CD4-positive, alpha-beta T cell treated with Interleukin-17A for 1 hour (primary cell): ENCODE results near the gene SAMSN1.

Experiments used
- DNase-seq: peaks from one replicate; pipeline ENCODE4 v3.0.0-alpha.2; 2020

Gene SAMSN1

DNA sequence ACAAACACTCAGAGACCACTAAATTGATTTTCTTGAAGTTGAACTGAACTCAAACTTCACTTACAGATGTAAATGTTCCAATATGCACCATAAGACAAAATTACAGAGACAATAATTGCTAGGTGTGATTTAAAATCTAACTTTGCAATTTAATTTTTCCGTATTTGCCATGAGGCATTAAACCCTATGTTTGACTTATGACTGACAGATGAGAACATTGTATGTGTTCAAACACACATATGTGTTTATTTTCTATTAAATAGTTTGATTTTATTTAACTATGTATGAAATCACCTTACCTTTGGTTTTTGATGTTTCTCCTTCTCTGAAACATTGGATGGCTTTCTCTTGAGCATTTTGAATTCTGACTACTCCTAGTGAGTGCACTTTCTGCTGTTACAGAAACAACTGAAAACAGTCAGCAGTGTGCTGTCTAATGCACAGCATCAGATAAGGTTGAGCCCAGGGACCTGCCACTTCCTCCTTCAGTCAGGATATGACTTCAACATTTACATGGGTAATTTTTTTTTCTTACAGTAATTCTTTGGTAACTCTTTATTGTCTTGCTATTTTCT, at the start of gene SAMSN1:
TSS of gene SAMSN1 (minus strand) at position 410 of the 575 bp plus-strand sequence. CDS start at position 356, 54 bp downstream.
- DNase-seq: peak; percentile 88

DNA sequence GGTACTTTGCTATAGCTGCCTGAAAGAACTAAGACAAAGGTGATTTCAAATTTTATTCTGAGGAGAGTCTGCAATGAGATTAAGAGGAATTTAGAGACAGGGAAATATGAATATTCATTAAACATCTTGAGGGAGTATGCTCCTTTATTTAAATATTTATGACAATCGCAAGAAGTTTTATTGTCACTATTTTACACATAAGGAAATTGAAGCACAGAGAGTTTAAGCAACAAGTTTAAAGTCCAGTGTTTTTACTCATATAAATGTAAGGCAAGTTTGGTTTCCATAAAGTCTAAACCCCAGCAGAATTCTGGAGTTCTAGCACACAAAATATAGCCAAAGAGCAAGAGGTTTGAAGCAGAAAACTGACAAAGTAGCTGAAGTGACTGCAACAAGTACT, 49.3 kb upstream of the SAMSN1 start:
- no peak for DNase-seq

DNA sequence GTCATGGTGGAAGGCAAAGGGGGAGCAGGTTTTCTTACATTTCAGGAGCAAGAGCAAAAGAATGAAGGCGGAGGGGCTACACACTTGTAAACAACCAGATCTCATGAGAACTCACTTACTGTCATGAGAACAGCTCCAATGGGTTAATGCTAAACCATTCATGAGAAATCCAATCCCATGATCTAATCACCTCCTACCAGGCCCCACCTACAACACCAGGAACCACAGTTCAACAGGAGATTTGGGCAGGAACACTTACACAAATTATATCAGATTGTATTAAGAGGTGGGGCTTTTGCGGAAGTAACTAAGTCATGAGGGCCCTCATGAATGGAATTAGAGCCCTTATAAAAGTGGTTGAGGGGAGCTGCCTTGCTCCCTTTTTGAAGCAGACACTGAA, 48.9 kb upstream of the SAMSN1 start:
- DNase-seq: no peak

DNA sequence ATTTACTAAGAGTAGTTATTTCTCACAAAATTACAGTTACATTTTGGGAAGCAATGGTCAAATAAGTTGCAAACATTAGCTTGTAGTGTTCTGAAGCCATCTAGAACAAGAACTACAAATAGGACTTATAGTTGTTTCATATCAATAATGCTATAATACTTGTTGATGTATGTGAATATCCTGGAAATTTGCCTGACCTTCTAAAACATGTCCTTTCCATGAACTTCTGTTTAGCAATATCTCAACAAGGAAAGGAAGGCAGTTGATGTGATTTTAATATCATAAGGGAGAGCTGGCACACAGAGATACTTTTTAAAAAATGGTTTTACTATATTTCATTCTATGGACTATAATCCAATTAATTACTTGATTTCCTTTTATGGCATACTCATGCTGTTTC, 47.1 kb upstream of the SAMSN1 start:
- no peak for DNase-seq

DNA sequence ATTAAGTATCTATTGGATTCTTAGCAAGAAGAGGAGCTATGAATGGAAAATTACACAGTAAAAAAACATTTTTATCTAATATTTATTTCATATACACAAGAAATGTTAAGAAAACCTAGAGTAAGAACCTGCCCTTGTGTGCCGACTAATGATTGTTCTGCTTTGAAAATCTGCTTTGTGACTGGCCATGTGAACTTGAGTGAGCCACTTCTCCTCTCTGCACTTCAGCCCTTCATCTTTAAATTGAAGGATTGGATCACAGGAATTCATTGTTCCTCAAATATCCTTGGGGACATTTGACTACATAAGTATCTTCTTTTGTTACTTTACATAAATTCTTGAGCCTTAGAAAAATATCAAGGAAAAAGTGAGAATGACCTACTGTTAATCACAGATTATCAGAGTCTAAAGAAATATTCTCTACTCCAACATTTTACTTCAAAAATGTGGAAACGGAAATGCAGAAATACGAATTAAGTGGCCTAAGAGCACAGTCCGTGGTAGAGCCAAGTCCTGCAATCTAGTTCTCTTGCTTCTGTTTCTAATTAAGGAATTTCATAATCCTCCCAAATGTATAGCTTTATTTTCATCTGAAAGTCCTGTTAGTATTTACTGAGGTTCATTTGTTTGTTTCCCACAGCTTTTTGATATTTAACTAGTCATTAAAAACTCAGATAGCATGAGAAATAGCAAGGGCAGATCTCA, 46.3 kb upstream of the SAMSN1 start:
- no peak for DNase-seq

DNA sequence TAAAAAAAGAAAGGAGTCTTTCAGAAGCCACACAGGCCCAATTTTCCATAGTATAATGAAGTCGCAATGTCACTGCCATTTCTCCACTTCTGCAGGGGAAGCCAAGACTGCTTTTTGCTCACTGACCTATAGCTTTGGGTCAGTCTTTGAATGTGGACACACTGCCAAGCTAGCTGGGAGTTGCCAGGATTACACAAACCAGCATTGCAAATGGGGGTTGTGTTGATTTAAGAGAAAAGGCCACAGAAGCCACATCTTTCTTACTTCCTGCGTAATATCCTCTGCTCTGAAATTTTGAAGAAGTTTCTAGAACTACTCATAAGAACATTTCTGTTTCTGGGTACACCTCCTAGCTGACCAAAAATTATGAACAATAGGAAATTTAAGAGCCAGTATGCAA, 45.8 kb upstream of the SAMSN1 start:
- peak; percentile 48 for DNase-seq

DNA sequence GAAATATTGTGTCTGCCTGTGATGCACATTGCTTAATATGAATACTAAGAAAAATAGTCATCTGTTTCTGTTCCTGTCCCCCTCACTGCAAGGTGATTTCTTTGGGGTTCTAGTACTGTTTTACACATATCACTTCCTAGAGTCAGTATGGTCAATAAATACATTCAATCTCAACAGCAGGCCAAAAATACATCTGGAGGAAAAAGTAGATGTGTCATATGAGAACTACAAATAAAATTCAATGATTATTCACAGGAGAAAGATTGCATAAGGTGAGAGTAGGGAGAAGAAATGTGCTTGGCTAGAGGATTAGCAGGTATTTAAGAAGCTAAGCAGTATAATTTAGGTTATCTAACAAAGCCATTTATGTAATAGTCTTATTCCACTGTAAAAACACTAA, 45.3 kb upstream of the SAMSN1 start:
- no peak for DNase-seq

DNA sequence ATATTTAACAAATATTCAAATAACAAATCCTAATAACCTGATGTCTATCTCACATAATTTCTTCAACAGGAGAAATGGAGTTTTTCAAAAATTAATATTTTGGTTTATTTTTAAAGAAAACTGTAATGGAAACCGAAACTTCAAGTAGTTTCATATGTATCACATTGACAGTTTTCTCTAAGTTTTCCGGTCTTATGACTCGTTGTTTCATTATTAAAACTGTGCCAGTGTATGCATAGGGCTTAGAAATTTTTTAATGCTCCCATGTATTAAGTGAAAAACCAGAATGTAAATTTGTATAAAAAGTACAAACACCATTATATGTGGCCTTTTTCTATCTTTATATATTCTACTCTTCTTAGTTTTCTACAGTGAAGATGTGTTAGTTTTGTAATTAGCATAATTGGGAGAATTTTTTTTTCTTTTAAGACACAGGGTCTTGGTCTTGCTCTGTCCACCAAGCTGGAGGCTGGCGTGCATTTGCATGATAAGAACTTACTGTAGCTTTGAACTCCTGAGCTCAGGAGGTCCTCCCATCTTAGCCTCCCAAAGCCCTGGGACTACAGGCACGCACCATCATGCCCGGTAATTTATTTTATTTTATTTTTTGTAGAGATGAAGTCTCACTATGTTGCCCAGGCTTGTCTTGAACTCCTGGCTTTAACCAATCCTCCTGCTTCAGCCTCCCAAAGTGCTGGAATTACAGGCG, 43.9 kb upstream of the SAMSN1 start:
- DNase-seq: peak; percentile 42

DNA sequence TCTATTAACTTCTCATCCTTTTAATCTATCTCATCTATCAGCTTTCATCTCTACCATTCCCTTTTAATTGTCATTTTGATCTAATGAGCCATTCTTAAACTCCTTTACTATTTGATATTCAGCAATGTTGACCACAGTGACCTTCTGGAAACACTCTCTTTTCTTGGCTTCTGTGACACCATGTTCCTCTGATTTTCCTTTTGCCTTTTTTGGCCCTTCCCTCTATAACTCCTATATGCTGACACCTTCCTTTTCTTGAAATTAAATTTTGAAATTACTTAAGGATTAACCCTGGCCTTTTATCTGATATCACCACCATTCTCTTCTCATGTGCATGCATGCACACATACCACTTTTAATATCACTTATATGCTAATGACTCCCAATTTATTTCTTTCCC, 41.2 kb upstream of the SAMSN1 start:
- DNase-seq: no peak

DNA sequence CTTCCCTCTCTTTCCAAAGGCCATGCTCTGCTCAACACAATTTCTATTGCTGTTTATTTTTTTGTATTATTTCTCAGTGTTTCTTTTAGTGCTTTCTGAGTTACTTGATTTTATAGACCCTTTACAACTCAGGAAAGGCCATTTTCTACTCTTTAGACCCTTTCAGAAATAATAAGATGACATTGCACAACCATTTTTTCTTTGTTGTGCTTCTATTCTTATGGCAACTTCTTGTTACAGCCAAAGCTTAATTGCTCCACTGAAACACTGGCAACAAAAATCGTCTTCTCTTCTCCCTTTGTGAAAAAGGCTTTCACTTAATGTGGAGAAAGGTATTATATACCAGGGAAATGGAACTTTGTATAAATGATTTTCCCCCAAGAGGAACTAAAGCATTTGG, 39.0 kb upstream of the SAMSN1 start:
- no peak for DNase-seq

DNA sequence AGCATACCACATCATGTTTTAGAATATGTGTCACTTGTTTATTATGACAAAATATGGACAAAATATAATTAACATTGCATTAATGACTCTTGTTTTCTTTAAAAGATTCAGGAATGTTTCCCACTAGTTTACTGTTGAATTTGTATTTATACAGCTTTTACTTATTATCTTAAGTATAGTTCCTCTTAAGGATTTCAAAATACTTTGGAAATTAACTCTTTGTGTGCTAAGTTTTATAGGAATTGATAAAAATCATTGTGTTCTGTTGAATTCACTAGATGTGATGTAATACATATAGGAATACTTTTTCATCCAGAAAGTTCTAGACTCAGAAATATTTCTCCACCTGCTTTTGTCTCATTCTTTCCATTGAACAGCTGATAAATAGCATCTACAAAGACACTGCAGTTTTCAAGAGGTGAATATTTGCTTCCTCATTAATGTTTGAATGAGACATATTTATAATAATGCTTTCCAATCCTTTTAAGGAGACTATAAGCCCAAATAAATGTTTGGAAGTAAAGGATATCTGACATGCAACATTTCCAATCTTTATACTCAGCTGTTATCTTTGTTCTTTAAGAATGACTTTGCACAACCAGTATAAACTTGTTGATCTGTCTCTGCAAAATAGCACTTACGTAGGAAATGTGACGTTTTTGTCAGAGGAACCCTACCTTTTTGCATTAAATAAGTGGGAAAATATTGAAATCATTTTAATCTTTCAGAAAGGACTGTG, 38.4 kb upstream of the SAMSN1 start:
- no peak for DNase-seq

DNA sequence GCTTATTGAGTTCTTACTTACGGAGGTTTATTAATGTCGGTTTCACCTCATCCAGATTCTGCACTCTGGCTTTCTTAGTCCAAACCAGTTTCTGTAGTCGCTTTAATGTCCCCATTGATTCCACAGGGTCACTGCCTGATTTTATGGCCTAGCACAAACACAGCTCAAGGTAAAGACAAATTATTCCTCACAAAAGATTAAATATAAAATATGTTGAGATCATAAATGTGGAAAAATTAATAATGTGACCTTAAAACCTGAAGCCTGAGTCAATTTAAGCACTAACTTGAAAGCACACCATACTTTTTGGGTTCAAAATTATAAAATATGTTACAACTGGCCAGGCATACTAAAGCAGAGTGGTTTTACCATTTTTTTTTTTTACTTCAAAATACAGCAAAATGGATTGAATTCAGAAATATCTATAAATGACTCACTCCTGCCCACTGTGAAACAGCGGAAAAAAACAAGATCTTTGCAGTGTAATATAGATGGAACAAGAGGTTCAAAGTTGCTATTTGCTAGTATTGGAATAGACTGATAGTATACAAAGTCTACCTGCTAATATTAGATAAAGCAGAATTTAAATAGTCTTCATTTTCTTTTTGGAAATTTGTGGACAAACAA, 37.6 kb upstream of the SAMSN1 start:
- no peak for DNase-seq

DNA sequence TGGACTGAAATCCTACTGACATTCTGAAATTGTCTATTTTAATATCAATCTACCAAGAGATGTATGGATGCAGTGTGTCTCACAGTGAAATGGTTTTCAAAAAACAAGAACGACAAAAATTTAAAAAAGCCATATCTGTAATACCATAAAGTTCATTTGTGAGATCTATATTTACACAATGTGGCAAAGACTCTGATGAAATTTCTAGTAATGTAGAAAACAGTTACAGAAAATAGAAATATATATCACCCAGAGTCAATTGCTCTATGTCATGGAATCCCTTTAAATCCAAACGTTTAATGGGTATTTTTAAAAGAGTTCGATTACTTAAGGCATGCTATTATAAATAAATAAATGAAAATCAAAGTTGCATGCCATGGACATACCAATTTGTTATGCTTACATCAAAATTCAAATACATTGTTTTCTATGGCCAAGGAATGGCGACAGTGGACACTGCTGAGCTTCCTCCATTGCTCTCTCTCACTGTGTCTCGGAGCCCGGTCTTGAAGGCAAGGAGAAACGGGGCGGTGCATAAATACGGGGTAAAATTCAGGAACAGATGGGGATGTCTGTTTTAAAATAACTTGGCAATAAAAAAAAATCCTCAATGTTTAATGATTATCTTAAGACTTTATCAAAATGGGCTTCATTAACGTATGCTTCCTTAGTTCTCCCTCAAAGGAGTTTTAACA, 37.0 kb upstream of the SAMSN1 start:
- no peak for DNase-seq

DNA sequence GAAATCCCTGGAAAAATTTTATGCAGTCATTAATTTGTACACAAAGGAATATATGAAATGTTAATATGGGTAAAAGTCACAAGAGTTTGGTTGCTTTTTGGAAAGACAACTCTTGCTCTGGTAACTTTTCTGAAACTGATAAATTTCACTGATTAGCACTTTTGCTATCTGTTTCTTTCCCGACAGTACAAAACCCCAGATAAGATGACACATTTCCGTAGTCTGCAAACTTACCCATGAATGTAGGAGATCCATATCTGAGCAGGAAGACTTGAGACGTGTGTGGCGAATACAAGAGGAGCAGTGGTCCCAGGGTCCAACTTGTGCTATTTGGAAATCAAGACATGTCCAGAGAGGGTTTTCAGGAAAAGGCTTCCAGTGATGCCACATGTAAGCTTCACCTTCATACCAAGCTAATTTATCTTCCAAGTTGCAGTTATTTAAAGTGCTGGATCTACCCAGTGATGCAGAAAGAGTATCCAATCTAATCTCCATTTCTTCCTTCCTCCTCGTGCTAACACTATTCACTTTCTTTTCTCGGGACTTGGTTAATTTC, 35.9 kb upstream of the SAMSN1 start:
- DNase-seq: peak; percentile 67

DNA sequence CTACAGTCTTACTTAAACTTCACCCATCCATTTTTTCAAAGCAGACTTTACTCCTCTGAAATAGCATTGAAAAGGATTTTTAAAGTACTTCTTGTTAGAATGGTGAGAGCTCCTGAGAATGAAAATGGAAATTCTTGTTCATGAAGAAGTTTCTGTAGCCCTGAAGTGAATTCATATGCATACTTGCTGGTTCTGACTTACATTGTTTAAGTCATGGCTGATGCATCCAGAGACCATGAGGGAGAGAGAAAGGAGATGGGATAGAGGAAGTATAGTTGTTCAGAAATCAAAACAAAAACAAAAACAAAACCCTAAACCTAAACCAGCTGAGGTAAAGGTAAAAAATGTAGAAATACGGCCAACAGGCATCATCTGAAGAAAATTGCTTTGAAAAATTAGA, 27.1 kb upstream of the SAMSN1 start:
- no peak for DNase-seq

DNA sequence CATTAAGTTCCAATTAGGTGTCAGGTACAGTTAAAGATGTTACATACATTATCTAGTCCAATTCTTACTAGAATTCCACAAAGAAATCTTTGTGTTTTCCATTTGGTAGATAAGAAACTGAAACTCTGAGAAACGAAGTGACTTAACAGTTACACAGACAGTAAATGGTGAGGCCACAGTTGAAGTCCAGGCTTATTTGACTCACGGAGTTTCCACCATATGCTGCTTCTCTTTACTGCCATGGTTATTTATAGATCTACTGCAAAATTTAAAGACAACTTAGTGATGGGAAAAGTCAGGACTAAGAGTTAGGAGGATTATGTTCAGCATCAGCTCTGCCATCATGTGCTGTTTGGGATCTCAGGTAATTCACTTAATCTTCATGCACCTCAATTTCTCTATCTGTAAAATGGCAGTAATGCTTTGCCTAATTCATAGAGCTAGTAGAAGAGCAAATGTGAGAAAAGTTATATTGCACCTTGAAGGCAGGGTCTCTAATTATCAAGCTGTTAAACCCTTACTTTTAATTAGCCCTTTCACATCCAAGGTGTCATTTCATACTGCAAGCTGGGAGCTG, 26.2 kb upstream of the SAMSN1 start:
- no peak for DNase-seq

DNA sequence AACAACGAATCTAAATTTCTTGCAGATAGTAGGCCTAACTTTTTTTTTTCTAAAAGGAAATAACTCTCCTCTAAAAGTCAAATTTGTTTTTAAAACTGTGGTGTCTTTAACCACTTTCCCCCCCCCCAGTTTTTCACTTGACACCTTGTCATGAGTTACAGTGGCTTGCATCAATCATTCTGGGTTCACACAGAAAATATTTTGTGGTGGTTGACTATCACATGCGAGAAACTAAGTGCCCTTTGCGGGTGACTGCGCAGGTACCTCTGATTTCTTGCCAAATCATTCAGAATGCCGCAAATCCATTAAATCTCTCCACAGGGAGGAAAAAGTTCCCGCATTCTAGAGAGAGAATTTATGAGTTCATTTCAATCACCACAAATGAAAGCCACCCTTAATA, 23.8 kb upstream of the SAMSN1 start:
- no peak for DNase-seq

DNA sequence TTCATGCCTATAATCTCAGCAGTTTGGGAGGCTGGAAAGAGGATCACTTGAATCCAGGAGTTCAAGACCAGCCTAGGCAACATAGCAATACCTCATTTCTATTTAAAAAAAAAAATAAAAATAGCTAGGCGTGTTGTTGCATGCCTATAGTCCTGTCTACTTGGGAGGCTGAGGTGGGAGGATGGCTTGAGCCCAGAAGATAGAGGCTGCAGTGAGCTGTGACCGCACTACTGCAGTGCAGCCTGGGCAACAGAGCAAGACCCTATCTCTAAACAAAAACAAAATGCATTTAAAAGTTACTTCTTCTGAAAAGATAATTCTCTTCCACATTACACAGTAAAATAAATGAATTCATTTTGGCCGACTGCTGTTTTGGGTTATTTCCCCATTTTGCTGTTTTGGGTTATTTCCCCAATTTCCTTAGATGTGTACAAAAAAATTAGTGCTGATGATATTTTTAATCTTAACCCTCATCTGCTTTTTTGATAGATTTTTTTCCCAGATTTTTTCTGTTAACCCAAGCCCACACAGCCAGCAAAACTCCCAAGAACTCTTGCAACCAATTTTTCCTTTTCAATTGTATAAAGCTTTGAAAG, 23.0 kb upstream of the SAMSN1 start:
- no peak for DNase-seq

DNA sequence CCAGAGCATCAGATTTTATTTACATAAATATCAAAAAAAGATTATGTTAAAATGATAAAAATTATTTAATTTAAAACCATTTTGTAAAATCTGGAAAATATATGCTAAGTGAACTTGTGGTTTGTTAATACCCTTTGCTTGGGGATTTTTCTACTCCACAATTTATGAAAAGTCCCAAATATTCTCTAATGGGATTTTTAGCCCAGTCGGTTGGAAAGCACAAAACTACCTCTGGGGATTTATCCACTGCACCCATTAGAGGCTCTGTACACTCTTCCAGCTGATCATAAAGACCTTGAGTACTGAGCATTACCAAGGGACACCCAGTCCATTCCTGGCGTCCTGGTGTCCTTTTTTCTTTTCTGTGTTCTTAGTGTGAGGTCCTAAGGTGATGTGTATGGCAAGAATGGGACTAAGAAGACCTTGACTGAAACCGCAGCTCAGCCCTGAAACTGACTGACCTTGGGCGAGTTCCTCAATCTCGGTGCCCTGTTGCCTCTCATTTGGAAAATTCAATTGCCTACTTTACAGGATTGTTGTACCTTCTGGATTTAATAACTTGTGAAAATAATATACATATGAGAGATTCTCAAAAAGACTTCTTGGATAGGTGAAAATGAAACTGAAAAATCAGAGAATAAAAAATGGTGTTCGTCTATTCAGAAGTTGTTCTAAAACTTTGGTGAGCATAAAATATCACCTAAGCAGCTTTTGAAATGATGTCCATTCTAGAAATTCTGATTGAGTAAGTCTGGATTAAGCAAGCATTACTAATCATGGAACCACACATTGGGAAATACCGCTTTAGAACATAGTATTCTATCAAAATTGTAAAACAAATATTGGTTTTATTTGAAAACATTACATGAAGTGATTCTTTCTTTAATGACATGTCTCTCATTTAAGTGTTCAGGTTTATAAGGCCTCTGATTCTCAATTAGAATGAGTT, 21.5 kb upstream of the SAMSN1 start:
- DNase-seq: no peak

DNA sequence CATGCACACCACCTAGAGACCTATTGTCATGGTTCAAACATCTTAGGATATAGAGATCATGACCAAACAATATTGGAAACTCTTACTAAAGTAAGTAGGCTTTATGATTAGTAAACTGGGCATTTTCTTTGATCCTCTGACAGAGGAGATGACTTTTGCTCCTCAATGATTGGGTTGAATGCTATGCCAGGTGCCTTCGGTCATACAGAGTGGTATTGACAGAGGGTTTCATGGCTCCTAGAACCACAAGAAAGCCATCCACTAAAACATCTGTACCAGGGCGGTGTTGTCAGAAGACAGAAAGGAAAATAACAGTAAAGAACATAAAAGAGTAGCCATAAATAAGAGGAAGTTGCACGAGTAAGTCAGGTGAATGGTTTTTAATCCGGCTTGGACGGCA, 20.8 kb upstream of the SAMSN1 start:
- DNase-seq: no peak
